Liver (tissue), 9 donors: ENCODE results near the gene FOXK1. TPM values are rescaled to one million over a fixed set of nuclear protein-coding genes. Genes with fewer than 3 reads are reported as not detected.

ENCODE experiments used
- DNase-seq: peaks from one replicate; pipeline ENCODE4 v3.0.0-alpha.2; 2017; ENCODE audit warnings: low spot score
- H3K27ac ChIP-seq, 2 donors: one replicate each; pipeline ENCODE4 v1.7.0; 2013; ENCODE audit warnings: inconsistent platforms in 2 of 2, low read length in 2 of 2, control low read depth in 1 of 2, low read depth in 1 of 2, mild to moderate bottlenecking in 1 of 2
- H3K27me3 ChIP-seq, 4 donors: one replicate each; pipeline versions ENCODE4 v1.6.1 to v1.7.0; 2013; ENCODE audit warnings: low read length in 3 of 4, inconsistent platforms in 1 of 4, mild to moderate bottlenecking in 1 of 4, moderate library complexity in 1 of 4; ENCODE audit not compliant: control insufficient read depth in 4 of 4, insufficient read depth in 4 of 4
- H3K36me3 ChIP-seq, 4 donors: one replicate each; pipeline versions ENCODE4 v1.6.1 to v1.7.0; 2013; ENCODE audit warnings: low read length in 3 of 4, mild to moderate bottlenecking in 3 of 4, low read depth in 1 of 4, moderate library complexity in 1 of 4; ENCODE audit not compliant: control insufficient read depth in 4 of 4, insufficient read depth in 3 of 4
- H3K4me1 ChIP-seq, 4 donors: one replicate each; pipeline versions ENCODE4 v1.6.1 to v1.7.0; 2013; ENCODE audit warnings: low read length in 3 of 4, mild to moderate bottlenecking in 3 of 4, moderate library complexity in 1 of 4; ENCODE audit not compliant: control insufficient read depth in 4 of 4, insufficient read depth in 4 of 4
- H3K4me3 ChIP-seq, 3 donors: one replicate each; pipeline versions ENCODE4 v1.6.1 to v1.7.0; 2013; ENCODE audit warnings: low read length in 3 of 3, control low read depth in 1 of 3, low read depth in 1 of 3, mild to moderate bottlenecking in 1 of 3
- H3K9ac ChIP-seq, 2 donors: one replicate each; pipeline ENCODE4 v1.7.0; 2013; ENCODE audit warnings: low read length in 2 of 2, mild to moderate bottlenecking in 2 of 2, moderate library complexity in 2 of 2, control low read depth in 1 of 2, low read depth in 1 of 2
- H3K9me3 ChIP-seq, 4 donors: one replicate each; pipeline versions ENCODE4 v1.6.1 to v1.7.0; 2013; ENCODE audit warnings: low read length in 3 of 4; ENCODE audit not compliant: control insufficient read depth in 4 of 4
- ATF3 ChIP-seq: IDR thresholded peaks from 2 replicates; pipeline ENCODE4 v1.6.1; 2016; ENCODE audit warnings: antibody characterized with exemption
- CTCF ChIP-seq: fragments of 150-350 bp; IDR thresholded peaks from 2 replicates; pipeline ENCODE4 v1.5.1; 2017; ENCODE audit warnings: improper control_type of control experiment, low read depth, low read length; ENCODE audit not compliant: missing input control
- EGR1 ChIP-seq, 2 donors: IDR thresholded peaks; 2 replicates each; pipeline ENCODE4 v1.6.1; 2016 to 2018; ENCODE audit warnings: antibody characterized with exemption in 2 of 2, low read depth in 2 of 2
- FOXA1 ChIP-seq: IDR thresholded peaks from 2 replicates; pipeline ENCODE4 v1.6.1; 2016; ENCODE audit warnings: antibody characterized with exemption
- FOXA2 ChIP-seq: IDR thresholded peaks from 2 replicates; pipeline ENCODE4 v1.6.1; 2016; ENCODE audit warnings: antibody characterized with exemption
- GABPA ChIP-seq, 2 donors: IDR thresholded peaks in 1 of 2; conservative IDR thresholded peaks in 1 of 2; 2 replicates each; pipeline ENCODE4 v1.6.1; 2016; ENCODE audit warnings: antibody characterized with exemption in 2 of 2, mild to moderate bottlenecking in 1 of 2, moderate library complexity in 1 of 2
- HNF4A ChIP-seq, 2 donors: conservative IDR thresholded peaks; 2 replicates each; pipeline ENCODE4 v1.6.1; 2016; ENCODE audit warnings: antibody characterized with exemption in 2 of 2, mild to moderate bottlenecking in 2 of 2
- JUND ChIP-seq, 2 donors: IDR thresholded peaks; 2 replicates each; pipeline ENCODE4 v1.6.1; 2016; ENCODE audit warnings: antibody characterized with exemption in 2 of 2
- MAX ChIP-seq: IDR thresholded peaks from 2 replicates; pipeline ENCODE4 v1.6.1; 2016; ENCODE audit warnings: antibody characterized with exemption
- NR2F2 ChIP-seq: IDR thresholded peaks from 2 replicates; pipeline ENCODE4 v1.6.1; 2016; ENCODE audit warnings: antibody characterized with exemption
- RAD21 ChIP-seq, 2 donors: IDR thresholded peaks; 2 replicates each; pipeline ENCODE4 v1.6.1; 2016; ENCODE audit warnings: antibody characterized with exemption in 2 of 2, mild to moderate bottlenecking in 2 of 2
- REST ChIP-seq: IDR thresholded peaks from 2 replicates; pipeline ENCODE4 v1.6.1; 2016; ENCODE audit warnings: antibody characterized with exemption, mild to moderate bottlenecking
- YY1 ChIP-seq: IDR thresholded peaks from 2 replicates; pipeline ENCODE4 v1.6.1; 2016; ENCODE audit warnings: antibody characterized with exemption, mild to moderate bottlenecking
- ZBTB33 ChIP-seq: IDR thresholded peaks from 2 replicates; pipeline ENCODE4 v1.6.1; 2016; ENCODE audit warnings: antibody characterized with exemption
- WGBS: extraction: QIAGEN DNeasy Blood & Tissue Kit; methylation state at CpG from one replicate; pipeline ENCODE4 v1.1.7; 2013; 5-methylcytosine and 5-hydroxymethylcytosine counted together
- polyA plus RNA-seq, 2 donors: library from polyadenylated mRNA; stranded (reverse) in 1 of 2; unstranded in 1 of 2; fragments of 200-250 nt in 1 of 2; fragments of >200 nt in 1 of 2; fragmentation: Nextera tagmentation in 1 of 2; extraction: Ambion mirVana in 1 of 2; gene quantifications; one replicate each; pipeline versions ENCODE4 v1.2.1 to v1.2.3, GENCODE V29; 2013 to 2015
- total RNA-seq, 2 donors: library from RNA; depleted of rRNA; stranded (reverse); fragments of >200 nt; gene quantifications; one replicate each; pipeline ENCODE4 v1.2.3, GENCODE V29; 2014
- donor health status: healthy.
- donor health status: healthy.
- donor health status: healthy.
- donor health status: healthy.
- donor health status: healthy.

FOXK1 gene
- total and polyA plus RNA-seq, 4 donors: 1.2 to 8.5 (median 4.4) TPM

- 90% methylated on average over 26 of the region's 26 CpGs for WGBS
- H3K36me3 ChIP-seq: no peaks in the 10 kb centered on the region
- no peaks in the 10 kb centered on the region for H3K9me3 ChIP-seq
- H3K9ac ChIP-seq: no peak overlapping the region
- no peak overlapping the region for H3K4me3 ChIP-seq
- H3K27ac ChIP-seq: no peak overlapping the region
- TF ChIP-seq ATF3 (no peak), FOXA2 (no peak), HNF4A (conservative IDR thresholded peaks at IDR 0.05) (no peak)
- no peaks in the 10 kb centered on the region for H3K27me3 ChIP-seq
- no peak for DNase-seq
- H3K4me1 ChIP-seq: no peaks in the 10 kb centered on the region
These were observed 134.5 kb downstream of the FOXK1 start for GRCh38 chr7:4816419-4817080.

- no peak overlapping the region for H3K4me3 ChIP-seq
- no peak for DNase-seq
- WGBS: 90% methylated on average over 38 of the region's 38 CpGs
- H3K27ac ChIP-seq: no peak overlapping the region
- H3K4me1 ChIP-seq: no peaks in the 10 kb centered on the region
- no peak for TF ChIP-seq YY1
- no peak for TF ChIP-seq JUND (IDR thresholded peaks at IDR 0.05)
- no peak for TF ChIP-seq MAX
- no peak for TF ChIP-seq EGR1 (IDR thresholded peaks at IDR 0.05; ENCODE audit: low read depth in 2 of 2)
- no peak for TF ChIP-seq NR2F2
- no peak for TF ChIP-seq RAD21 (IDR thresholded peaks at IDR 0.05)
- TF ChIP-seq REST: no peak
- TF ChIP-seq GABPA (IDR thresholded peaks at IDR 0.05 in 1 of 2, conservative IDR thresholded peaks at IDR 0.05 in 1 of 2): no peak
- TF ChIP-seq ATF3: no peak
- no peak for TF ChIP-seq ZBTB33
- no peak for TF ChIP-seq CTCF
- no peak for TF ChIP-seq FOXA1
- no peak for TF ChIP-seq FOXA2
- H3K27me3 ChIP-seq: no peaks in the 10 kb centered on the region
- H3K36me3 ChIP-seq: no peaks in the 10 kb centered on the region
- H3K9me3 ChIP-seq: no peaks in the 10 kb centered on the region
- no peak overlapping the region for H3K9ac ChIP-seq
These were observed 135.2 kb downstream of the FOXK1 start for GRCh38 chr7:4817178-4817901.
